Measurements from ENCODE around the gene PLEK. TPM values are rescaled to one million over a fixed set of nuclear protein-coding genes. Genes with fewer than 3 reads are reported as not detected.

Gene PLEK
- total and polyA plus RNA-seq, 10 of the 15 experiments (the other 5 are each of a cell fraction or from before 2014, with no cell fraction given) = 229 to 804 (median 362) TPM

DNA sequence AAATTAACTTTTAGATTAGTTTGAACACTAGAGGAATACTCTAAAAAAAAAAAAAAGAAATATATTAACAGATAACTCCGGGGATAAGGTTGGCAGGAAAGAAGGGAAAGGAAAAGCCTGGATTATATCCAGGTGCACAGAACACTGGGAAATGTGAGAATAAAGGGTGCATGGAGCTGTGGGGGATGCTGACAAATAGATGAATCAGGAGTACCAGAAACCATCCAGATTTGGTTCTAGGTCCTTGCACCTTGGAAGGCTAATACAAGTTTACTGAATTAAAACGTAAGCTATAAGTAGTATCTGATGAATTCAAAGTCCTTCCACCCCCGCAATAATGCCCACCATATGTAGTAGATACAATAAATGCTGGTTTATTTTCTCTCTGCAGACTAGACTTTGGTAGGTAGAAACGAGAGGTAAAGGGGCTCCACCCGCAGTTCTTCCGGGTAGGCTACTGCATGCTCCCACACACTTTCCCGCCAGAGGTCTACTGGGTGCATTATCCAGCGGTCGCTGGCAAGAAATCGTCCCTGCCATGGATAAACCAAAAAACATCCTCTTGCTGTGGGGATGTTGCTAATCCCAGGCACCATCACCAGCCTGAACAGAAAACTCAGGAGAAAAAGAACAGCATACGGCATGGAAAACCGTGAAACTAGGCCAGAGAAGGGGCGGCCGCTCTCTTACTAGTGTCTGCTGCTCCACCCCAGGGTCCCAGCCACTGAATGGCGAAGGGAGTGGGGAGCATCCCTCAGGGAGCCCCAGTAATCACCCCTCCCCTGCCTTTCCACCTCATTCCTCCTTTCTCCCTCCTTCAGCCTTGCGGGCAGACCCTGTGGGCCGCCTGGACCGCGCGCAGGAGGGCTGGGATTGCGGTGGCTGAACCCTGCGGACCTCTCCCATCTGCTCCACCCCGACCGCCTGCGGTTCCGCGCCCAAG lies 46.8 kb upstream of the PLEK start (continued):
- TF ChIP-seq, protein P1, sequence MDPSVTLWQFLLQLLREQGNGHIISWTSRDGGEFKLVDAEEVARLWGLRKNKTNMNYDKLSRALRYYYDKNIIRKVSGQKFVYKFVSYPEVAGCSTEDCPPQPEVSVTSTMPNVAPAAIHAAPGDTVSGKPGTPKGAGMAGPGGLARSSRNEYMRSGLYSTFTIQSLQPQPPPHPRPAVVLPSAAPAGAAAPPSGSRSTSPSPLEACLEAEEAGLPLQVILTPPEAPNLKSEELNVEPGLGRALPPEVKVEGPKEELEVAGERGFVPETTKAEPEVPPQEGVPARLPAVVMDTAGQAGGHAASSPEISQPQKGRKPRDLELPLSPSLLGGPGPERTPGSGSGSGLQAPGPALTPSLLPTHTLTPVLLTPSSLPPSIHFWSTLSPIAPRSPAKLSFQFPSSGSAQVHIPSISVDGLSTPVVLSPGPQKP (IDR thresholded peaks at IDR 0.05; ENCODE audit: low read depth, low read length) = no peak
- TF ChIP-seq ZBTB40 (IDR thresholded peaks at IDR 0.05; ENCODE audit: borderline replicate concordance) (no peak), SP1 (IDR thresholded peaks at IDR 0.05; ENCODE audit: low read depth, low read length) (no peak), HDAC2 (IDR thresholded peaks at IDR 0.05) (no peak)
- TF ChIP-seq, protein P2, sequence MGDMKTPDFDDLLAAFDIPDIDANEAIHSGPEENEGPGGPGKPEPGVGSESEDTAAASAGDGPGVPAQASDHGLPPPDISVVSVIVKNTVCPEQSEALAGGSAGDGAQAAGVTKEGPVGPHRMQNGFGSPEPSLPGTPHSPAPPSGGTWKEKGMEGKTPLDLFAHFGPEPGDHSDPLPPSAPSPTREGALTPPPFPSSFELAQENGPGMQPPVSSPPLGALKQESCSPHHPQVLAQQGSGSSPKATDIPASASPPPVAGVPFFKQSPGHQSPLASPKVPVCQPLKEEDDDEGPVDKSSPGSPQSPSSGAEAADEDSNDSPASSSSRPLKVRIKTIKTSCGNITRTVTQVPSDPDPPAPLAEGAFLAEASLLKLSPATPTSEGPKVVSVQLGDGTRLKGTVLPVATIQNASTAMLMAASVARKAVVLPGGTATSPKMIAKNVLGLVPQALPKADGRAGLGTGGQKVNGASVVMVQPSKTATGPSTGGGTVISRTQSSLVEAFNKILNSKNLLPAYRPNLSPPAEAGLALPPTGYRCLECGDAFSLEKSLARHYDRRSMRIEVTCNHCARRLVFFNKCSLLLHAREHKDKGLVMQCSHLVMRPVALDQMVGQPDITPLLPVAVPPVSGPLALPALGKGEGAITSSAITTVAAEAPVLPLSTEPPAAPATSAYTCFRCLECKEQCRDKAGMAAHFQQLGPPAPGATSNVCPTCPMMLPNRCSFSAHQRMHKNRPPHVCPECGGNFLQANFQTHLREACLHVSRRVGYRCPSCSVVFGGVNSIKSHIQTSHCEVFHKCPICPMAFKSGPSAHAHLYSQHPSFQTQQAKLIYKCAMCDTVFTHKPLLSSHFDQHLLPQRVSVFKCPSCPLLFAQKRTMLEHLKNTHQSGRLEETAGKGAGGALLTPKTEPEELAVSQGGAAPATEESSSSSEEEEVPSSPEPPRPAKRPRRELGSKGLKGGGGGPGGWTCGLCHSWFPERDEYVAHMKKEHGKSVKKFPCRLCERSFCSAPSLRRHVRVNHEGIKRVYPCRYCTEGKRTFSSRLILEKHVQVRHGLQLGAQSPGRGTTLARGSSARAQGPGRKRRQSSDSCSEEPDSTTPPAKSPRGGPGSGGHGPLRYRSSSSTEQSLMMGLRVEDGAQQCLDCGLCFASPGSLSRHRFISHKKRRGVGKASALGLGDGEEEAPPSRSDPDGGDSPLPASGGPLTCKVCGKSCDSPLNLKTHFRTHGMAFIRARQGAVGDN (IDR thresholded peaks at IDR 0.05) = no peak

Data from GM12878 (cell line).